ENCODE results near the gene ITSN1. TPM values are rescaled to one million over a fixed set of nuclear protein-coding genes. Genes with fewer than 3 reads are reported as not detected.

The ITSN1 gene
- polyA plus RNA-seq, 1 donor from 2014 or later: 0.01 TPM

- no peaks in the 10 kb centered on the region for H3K27me3 Mint-ChIP-seq
Measured at GRCh38 chr21:33947451-33948095, 305.3 kb downstream of the ITSN1 start.

GRCh38 chr21:33948096-33948950, 306.0 kb downstream of the ITSN1 start:
- Mint-ChIP-seq H3K9me3 (peaks cover 0 to 10% (median 5%) of the 10 kb centered on the region in 3 donors), H3K4me3 (peak overlapping the region; percentile 44 to 78 (median 70)), H3K36me3 (peaks cover 2% of the 10 kb centered on the region), H3K27me3 (no peaks in the 10 kb centered on the region), H3K4me1 (peaks cover 38 to 51% (median 48%) of the 10 kb centered on the region in 3 donors), H3K27ac (peak overlapping the region; percentile 96 to 99 (median 97))

More at GRCh38 chr21:33947451-33948095, 305.3 kb downstream of the ITSN1 start:
- Mint-ChIP-seq H3K27ac (peak overlapping the region; percentile 96 to 99 (median 97)), H3K9me3 (peaks cover 0 to 10% (median 5%) of the 10 kb centered on the region in 3 donors), H3K36me3 (peaks cover 2% of the 10 kb centered on the region), H3K4me1 (peaks cover 38 to 51% (median 48%) of the 10 kb centered on the region in 3 donors), H3K4me3 (peak overlapping the region; percentile 44 to 78 (median 70))

DNA sequence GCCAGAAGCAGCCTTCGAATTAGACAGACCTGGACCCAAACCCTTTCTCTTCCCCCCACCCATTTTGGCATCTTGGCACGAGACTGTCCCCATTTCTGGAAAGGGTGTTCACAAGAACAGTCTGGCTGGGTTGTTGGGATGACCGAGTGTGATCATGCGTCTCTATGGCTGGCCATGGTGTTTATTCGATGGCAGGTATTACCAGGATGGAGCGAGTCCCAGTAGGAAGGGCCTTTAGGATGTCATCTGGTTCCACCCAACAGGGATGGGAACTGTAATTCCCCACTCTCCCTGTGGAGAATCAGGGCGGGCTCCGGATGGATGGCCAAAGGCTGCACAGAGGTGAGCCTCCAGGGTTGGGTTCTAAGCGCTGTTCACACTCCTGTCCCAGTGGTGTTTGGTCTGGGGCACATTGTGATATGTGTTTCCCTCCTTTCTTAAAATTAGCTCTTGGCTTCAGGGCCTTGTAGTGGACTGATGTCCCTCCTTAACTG, 306.7 kb downstream of the ITSN1 start:
- Mint-ChIP-seq H3K4me3 (peak overlapping the region; percentile 70 to 85 (median 74)), H3K36me3 (peaks cover 2% of the 10 kb centered on the region), H3K4me1 (peaks cover 38 to 51% (median 48%) of the 10 kb centered on the region in 3 donors), H3K27ac (peak overlapping the region; percentile 96 to 99 (median 97)), H3K27me3 (no peaks in the 10 kb centered on the region), H3K9me3 (peaks cover 0 to 10% (median 5%) of the 10 kb centered on the region in 3 donors)

Other genes with a start within 250 kb of the ITSN1 start
- gene IFNGR2, start 239.1 kb upstream of the ITSN1 start, polyA plus RNA-seq: 131 TPM
- 31.9 TPM for gene TMEM50B, start 162.5 kb upstream of the ITSN1 start, polyA plus RNA-seq
- gene DNAJC28, start 150.8 kb upstream of the ITSN1 start, polyA plus RNA-seq: 0.21 TPM
- 44.7 TPM for gene GART, start 100.4 kb upstream of the ITSN1 start, polyA plus RNA-seq
- gene SON, start 99.5 kb upstream of the ITSN1 start, polyA plus RNA-seq: 699 TPM
- 1.5 TPM for gene DONSON, start 53.8 kb upstream of the ITSN1 start, polyA plus RNA-seq
- gene CRYZL1, start 760 bp upstream of the ITSN1 start, polyA plus RNA-seq: 30.2 TPM

All from IgD-negative memory B cell (primary cell).